Heart right ventricle (tissue), 16 donors: ENCODE data around the gene GSTM3. TPM values are rescaled to one million over a fixed set of nuclear protein-coding genes. Genes with fewer than 3 reads are reported as not detected.
A peak's percentile ranks its signal among the peaks of the same experiment; 100 is the strongest.

ENCODE experiments used
- ATAC-seq, 8 donors: fragments of 200-7000 bp; cut with Tn5 transposase; one replicate each; pipeline ENCODE4 v1.9.1; 2020; ENCODE audit warnings: mild to moderate bottlenecking in 8 of 8, moderate library complexity in 8 of 8, moderate number of reproducible peaks in 1 of 8
- DNase-seq, 2 donors: peaks; one replicate each; pipeline ENCODE4 v3.0.0-alpha.2; 2020
- H3K27ac ChIP-seq, 10 donors: fragments of 200-600 bp; sonication (generic) in 2 of 10; one replicate each; pipeline versions ENCODE4 v1.5.0 to v1.8.0; 2020 to 2022; ENCODE audit warnings: mild to moderate bottlenecking in 3 of 10
- H3K27me3 ChIP-seq, 7 donors: fragments of 200-600 bp; one replicate each; pipeline ENCODE4 v1.8.0; 2021 to 2022; ENCODE audit warnings: mild to moderate bottlenecking in 2 of 7
- H3K36me3 ChIP-seq, 9 donors: fragments of 200-600 bp; sonication (generic) in 1 of 9; one replicate each; pipeline versions ENCODE4 v1.5.0 to v1.8.0; 2020 to 2022; ENCODE audit warnings: mild to moderate bottlenecking in 2 of 9
- H3K4me1 ChIP-seq, 9 donors: fragments of 200-600 bp; sonication (generic) in 1 of 9; one replicate each; pipeline versions ENCODE4 v1.5.0 to v1.8.0; 2020 to 2022; ENCODE audit warnings: mild to moderate bottlenecking in 4 of 9
- H3K4me3 ChIP-seq, 10 donors: fragments of 200-600 bp; sonication (generic) in 2 of 10; one replicate each; pipeline versions ENCODE4 v1.5.0 to v1.8.0; 2020 to 2022; ENCODE audit warnings: mild to moderate bottlenecking in 7 of 10, moderate library complexity in 2 of 10
- H3K9me3 ChIP-seq, 11 donors: fragments of 200-600 bp in 10 of 11; sonication (generic) in 2 of 11; one replicate each; pipeline versions ENCODE4 v1.5.0 to v1.8.0; 2013 to 2022; ENCODE audit warnings: mild to moderate bottlenecking in 2 of 11, control low read depth in 1 of 11, moderate library complexity in 1 of 11
- WGBS, 2 donors: extraction: QIAGEN DNeasy Blood & Tissue Kit; methylation state at CpG; one replicate each; pipeline ENCODE4 v1.1.7; 2013; ENCODE audit warnings: inconsistent platforms in 1 of 2; 5-methylcytosine and 5-hydroxymethylcytosine counted together
- intact Hi-C, 10 donors: fragments of 100-400 bp; cut with DNase I; formaldehyde crosslinking; loops; one replicate each; pipeline versions ENCODE4 v1.11.1 to v1.14.2; 2022
- polyA plus RNA-seq, 2 donors: library from polyadenylated mRNA; stranded (reverse); fragments of 200-250 nt; gene quantifications; one replicate each; pipeline ENCODE4 v1.2.3, GENCODE V29; 2013
- total RNA-seq, 10 donors: library from RNA; stranded (reverse); fragmentation: NEBNext Ultra II Directional in 3 of 10; extraction: Animal tissue kit (Norgen Biotek cat#: 25700) in 3 of 10; gene quantifications; one replicate each; pipeline versions ENCODE4 v1.2.1 to v1.2.4, GENCODE V29; 2021 to 2023
- TF ChIP-seq, protein P1 (sequence below), 9 donors: fragments of 200-600 bp; sonication (generic) in 2 of 9; IDR thresholded peaks; one replicate each; pipeline versions ENCODE4 v1.5.0 to v1.8.0; 2021 to 2022; ENCODE audit warnings: antibody characterized with exemption in 9 of 9, mild to moderate bottlenecking in 5 of 9, moderate library complexity in 1 of 9
- donor health status: Arrhythmogenic right ventricular cardiomyopathy.
- donor health status: ischemic (EF 13 %, LVEDD 7.1; RV severe dilation, severe dysfunction).
- donor health status: healthy with polysubstance abuse.
- donor health status: DM: no; HTN: yes; CAD: no.
- donor health status: DM: no; HTN: no; CAD: no.
- donor health status: ischemic (EF 25% LVEDD 6.9; RV normal size, moderate dysfunction).
- donor health status: ischemic (EF 25% LVEDD 5.7; RV mildly dilated, moderate dysfunction).
- donor health status: healthy.
- donor health status: DM: yes; HTN: yes; CAD: no.
- donor health status: Ischemic cardiomyopathy.
- donor health status: ischemic (EF 35%, LVEDD 5.7; RV mildly dilated, moderate dysfunction).
- donor health status: nonischemic (EF 11% LVEDD 7.7; RV severe dilation, severe dysfunction).
- donor health status: DM: yes; HTN: yes; CAD: no.
- donor health status: PGD.
- donor health status: ischemic (EF 29% LVEDD 5.4; RV normal size, mild dysfunction).
- donor health status: nonischemic (EF 23%, LVEDD 6.1; RV moderate dilation, normal function).

The GSTM3 gene
- total and polyA plus RNA-seq, 12 donors = 49.0 to 289 (median 99.3) TPM

DNA sequence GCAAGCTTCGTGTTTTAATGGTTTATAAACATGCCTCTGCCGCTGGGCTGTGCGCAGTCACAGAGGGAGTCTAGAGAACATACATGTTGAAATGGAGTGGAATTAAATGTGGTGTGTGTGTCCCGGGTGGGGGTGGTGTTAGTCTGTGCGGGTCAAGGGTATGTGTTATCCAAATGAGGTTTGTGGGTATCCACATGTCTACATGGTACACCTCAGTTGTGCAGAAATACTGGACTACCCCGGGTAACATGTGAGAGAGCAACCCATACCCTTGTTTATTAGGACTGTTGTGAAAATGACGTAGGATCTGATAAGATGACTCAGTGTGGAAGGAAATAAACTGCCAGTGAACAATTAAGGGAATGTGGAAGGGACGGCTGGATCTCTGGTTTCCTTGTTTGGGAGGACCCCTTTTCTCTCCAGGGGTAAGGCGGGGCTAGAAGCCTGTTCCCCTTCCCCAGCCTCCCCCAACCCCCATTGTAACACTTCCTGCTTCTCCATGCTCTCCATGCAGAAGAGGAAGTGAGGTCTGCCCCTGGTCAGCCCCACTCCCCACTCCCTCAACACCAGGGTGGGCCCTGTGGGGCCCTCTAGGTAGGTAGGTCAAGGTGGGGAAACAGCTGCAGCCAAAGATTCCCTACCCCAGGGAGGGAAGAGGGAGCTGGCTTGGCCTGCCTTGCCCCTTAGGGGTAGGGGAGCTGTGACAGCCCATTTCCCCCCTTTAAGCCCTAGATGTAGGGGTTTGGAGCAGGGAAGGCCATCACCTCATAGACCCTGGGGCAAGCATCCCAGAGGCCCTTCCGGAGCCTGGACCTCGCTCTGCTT, 22.2 kb upstream of the GSTM3 start:
- Histone ChIP-seq H3K27me3 (no peaks in the 10 kb centered on the region), H3K4me1 (peaks cover 0 to 33% (median 12%) of the 10 kb centered on the region in 9 donors), H3K4me3 (no peak overlapping the region), H3K27ac (peak overlapping the region in 2 of 10 donors; percentile 39 to 73), H3K36me3 (no peaks in the 10 kb centered on the region), H3K9me3 (no peaks in the 10 kb centered on the region)
- TF ChIP-seq, protein P1, sequence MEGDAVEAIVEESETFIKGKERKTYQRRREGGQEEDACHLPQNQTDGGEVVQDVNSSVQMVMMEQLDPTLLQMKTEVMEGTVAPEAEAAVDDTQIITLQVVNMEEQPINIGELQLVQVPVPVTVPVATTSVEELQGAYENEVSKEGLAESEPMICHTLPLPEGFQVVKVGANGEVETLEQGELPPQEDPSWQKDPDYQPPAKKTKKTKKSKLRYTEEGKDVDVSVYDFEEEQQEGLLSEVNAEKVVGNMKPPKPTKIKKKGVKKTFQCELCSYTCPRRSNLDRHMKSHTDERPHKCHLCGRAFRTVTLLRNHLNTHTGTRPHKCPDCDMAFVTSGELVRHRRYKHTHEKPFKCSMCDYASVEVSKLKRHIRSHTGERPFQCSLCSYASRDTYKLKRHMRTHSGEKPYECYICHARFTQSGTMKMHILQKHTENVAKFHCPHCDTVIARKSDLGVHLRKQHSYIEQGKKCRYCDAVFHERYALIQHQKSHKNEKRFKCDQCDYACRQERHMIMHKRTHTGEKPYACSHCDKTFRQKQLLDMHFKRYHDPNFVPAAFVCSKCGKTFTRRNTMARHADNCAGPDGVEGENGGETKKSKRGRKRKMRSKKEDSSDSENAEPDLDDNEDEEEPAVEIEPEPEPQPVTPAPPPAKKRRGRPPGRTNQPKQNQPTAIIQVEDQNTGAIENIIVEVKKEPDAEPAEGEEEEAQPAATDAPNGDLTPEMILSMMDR (IDR thresholded peaks at IDR 0.05) = no peak
- DNase-seq = peak in 1 of 2 donors; percentile 5
- 80 to 81% methylated on average over 11 of the region's 11 CpGs for WGBS, 2 donors
- ATAC-seq = peak in 2 of 8 donors; percentile 2 to 10
- intact Hi-C loops = loop anchor here in 1 of 10 donors (5.0 kb wide), 1 partner anchor 221 kb away; no protein-coding TSS in a partner anchor

DNA sequence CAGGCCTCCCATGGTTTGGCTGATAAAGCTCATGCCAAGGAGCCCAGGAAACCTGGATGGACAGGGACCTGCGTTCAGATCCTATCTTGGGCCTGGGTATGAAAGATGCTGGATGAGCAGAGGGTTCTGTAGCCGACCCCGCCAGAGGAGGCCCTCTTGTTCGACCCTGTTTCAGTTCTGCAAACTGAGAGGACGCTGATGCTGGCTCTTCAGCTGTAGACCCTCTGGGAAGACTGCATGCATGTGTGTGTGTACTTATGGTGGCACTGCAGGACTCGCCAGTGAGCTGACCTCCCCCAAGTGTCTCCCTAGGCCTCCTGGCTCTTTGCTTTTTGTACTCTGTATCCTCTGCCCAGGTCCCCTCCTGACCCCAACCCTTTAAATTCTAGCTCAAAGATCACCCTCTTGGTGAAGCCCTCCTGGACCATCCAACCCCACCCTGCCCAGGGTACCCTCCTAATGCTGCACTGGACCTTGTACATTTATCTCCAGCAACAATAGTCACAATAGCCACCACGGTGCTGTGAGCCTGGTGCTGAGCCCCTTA, 21.3 kb upstream of the GSTM3 start:
- Histone ChIP-seq H3K9me3 (no peaks in the 10 kb centered on the region), H3K36me3 (no peaks in the 10 kb centered on the region), H3K4me3 (no peak overlapping the region), H3K27me3 (no peaks in the 10 kb centered on the region), H3K27ac (no peak overlapping the region), H3K4me1 (peaks cover 0 to 24% (median 8%) of the 10 kb centered on the region in 9 donors)
- ATAC-seq (no peak), DNase-seq (no peak)
- WGBS, 2 donors = 90 to 92% methylated on average over 7 of the region's 7 CpGs
- TF ChIP-seq, protein P1 (IDR thresholded peaks at IDR 0.05) = no peak
- intact Hi-C loops = loop anchor here in 1 of 10 donors (5.0 kb wide), 1 partner anchor 220 kb away; no protein-coding TSS in a partner anchor

- peak; percentile 50 to 79 for DNase-seq
Measured at GRCh38 chr1:109761227-109762038, 20.6 kb upstream of the GSTM3 start.

More at GRCh38 chr1:109761227-109762038, 20.6 kb upstream of the GSTM3 start:
- ATAC-seq = peak; percentile 40 to 96 (median 84)
- TF ChIP-seq, protein P1 (IDR thresholded peaks at IDR 0.05) = no peak
- Histone ChIP-seq H3K9me3 (no peaks in the 10 kb centered on the region), H3K4me1 (peaks cover 0 to 19% (median 4%) of the 10 kb centered on the region in 9 donors), H3K27ac (peak overlapping the region in 1 of 10 donors; percentile 56), H3K36me3 (no peaks in the 10 kb centered on the region), H3K4me3 (no peak overlapping the region), H3K27me3 (no peaks in the 10 kb centered on the region)
- intact Hi-C loops = loop anchor here in 1 of 10 donors (5.0 kb wide), 1 partner anchor 219 kb away; no protein-coding TSS in a partner anchor
- 69 to 73% methylated on average over 14 of the region's 14 CpGs for WGBS, 2 donors
